Testis (tissue), 3 donors: ENCODE results near the gene SQSTM1. TPM values are rescaled to one million over a fixed set of nuclear protein-coding genes. Genes with fewer than 3 reads are reported as not detected.
A peak's percentile ranks its signal among the peaks of the same experiment; 100 is the strongest.

ENCODE experiments used
- DNase-seq: peaks from one replicate; pipeline ENCODE4 v3.0.0-alpha.2; 2019
- H3K27ac ChIP-seq, 2 donors: fragments of 200-600 bp; sonication (generic); one replicate each; pipeline ENCODE4 v1.5.1; 2019
- H3K27me3 ChIP-seq: fragments of 200-600 bp; sonication (generic); one replicate; pipeline ENCODE4 v1.5.1; 2019
- H3K36me3 ChIP-seq: fragments of 200-600 bp; sonication (generic); one replicate; pipeline ENCODE4 v1.5.1; 2017; ENCODE audit warnings: low read depth; ENCODE audit errors: missing control alignments
- H3K4me1 ChIP-seq: fragments of 200-600 bp; sonication (generic); one replicate; pipeline ENCODE4 v1.5.1; 2019
- H3K4me3 ChIP-seq, 2 donors: fragments of 200-600 bp; sonication (generic); one replicate each; pipeline ENCODE4 v1.5.1; 2017 to 2019
- H3K9me3 ChIP-seq: fragments of 200-600 bp; sonication (generic); one replicate; pipeline ENCODE4 v1.5.1; 2017
- CTCF ChIP-seq, 3 experiments: fragments of 450-650 bp in 2 of 3; fragments of 200-600 bp in 1 of 3; sonication (generic) in 1 of 3; IDR thresholded peaks; one replicate each; pipeline ENCODE4 v1.5.1; 2016 to 2019; ENCODE audit warnings: antibody characterized with exemption in 3 of 3, mild to moderate bottlenecking in 2 of 3, moderate library complexity in 1 of 3
- POLR2A ChIP-seq: fragments of 450-650 bp; IDR thresholded peaks from one replicate; pipeline ENCODE4 v1.6.1; 2017; ENCODE audit warnings: antibody characterized with exemption, mild to moderate bottlenecking, moderate library complexity
- WGBS, 2 donors: methylation state at CpG; one replicate each; pipeline ENCODE4 v1.1.5; 2018; 5-methylcytosine and 5-hydroxymethylcytosine counted together
- intact Hi-C: fragments of 100-400 bp; cut with DNase I; formaldehyde crosslinking; loops from one replicate; pipeline ENCODE4 v1.15.1; 2023; ENCODE audit warnings: low total_unique reads
- polyA plus RNA-seq: library from polyadenylated mRNA; stranded (reverse); fragments of 350-450 nt; fragmentation: Illumina TruSeq; extraction: RNeasy Lipid Tissue Mini Kit (QIAGEN cat#74804); gene quantifications from one replicate; pipeline ENCODE4 v1.2.3, GENCODE V29; 2014; ENCODE audit warnings: low read depth, low replicate concordance; ENCODE audit not compliant: insufficient read depth
- total RNA-seq, 2 donors: library from RNA; depleted of rRNA; stranded (reverse); fragments of >200 nt; gene quantifications; one replicate each; pipeline ENCODE4 v1.2.3, GENCODE V29; 2016

Gene SQSTM1
- total and polyA plus RNA-seq, 3 donors from 2014 or later = 165 to 255 (median 192) TPM

- TF ChIP-seq POLR2A (peak; percentile 10), CTCF (IDR thresholded peaks at IDR 0.05) (no peak)
- intact Hi-C loops = no loop called here
Observed at GRCh38 chr5:179858586-179859427, 38.1 kb downstream of the SQSTM1 start, which contains the start of gene MRNIP. Gene MRNIP, minus strand, starts transcription at chr5:179858817. Its CDS starts 21 bp downstream, at chr5:179858796.

GRCh38 chr5:179860301-179860700 lies 39.6 kb downstream of the SQSTM1 start:
- intact Hi-C loops = no loop called here
- H3K27me3 ChIP-seq = no peaks in the 10 kb centered on the region
- 49 to 68% methylated on average over 11 of the region's 11 CpGs for WGBS, 2 donors
- H3K36me3 ChIP-seq = no peaks in the 10 kb centered on the region
- H3K27ac ChIP-seq = no peak overlapping the region
- TF ChIP-seq CTCF (IDR thresholded peaks at IDR 0.05) (no peak), POLR2A (no peak)
- peaks cover 6% of the 10 kb centered on the region for H3K4me1 ChIP-seq
- H3K4me3 ChIP-seq = no peak overlapping the region
- no peaks in the 10 kb centered on the region for H3K9me3 ChIP-seq
- no peak for DNase-seq

More at GRCh38 chr5:179858586-179859427, 38.1 kb downstream of the SQSTM1 start, which contains the start of gene MRNIP:
- peak; percentile 99 for DNase-seq
- Histone ChIP-seq H3K9me3 (no peaks in the 10 kb centered on the region), H3K4me1 (peaks cover 6% of the 10 kb centered on the region), H3K27me3 (no peaks in the 10 kb centered on the region), H3K36me3 (no peaks in the 10 kb centered on the region), H3K4me3 (peak within 1 kb of the TSS; percentile 75 to 81), H3K27ac (peak within 1 kb of the TSS; percentile 89 to 95)
- 0% methylated on average over 18 to 89 of the region's 90 CpGs for whole genome bisulfite sequencing, 2 donors

- Histone ChIP-seq H3K4me1 (peaks cover 6% of the 10 kb centered on the region), H3K4me3 (no peak overlapping the region), H3K36me3 (no peaks in the 10 kb centered on the region), H3K27ac (no peak overlapping the region), H3K27me3 (no peaks in the 10 kb centered on the region), H3K9me3 (no peaks in the 10 kb centered on the region)
- intact Hi-C loops = no loop called here
- 100% methylated on average over 2 of the region's 2 CpGs for WGBS, 2 donors
- TF ChIP-seq CTCF (IDR thresholded peaks at IDR 0.05) = no peak
- TF ChIP-seq POLR2A = no peak
- DNase-seq = no peak
Observed at GRCh38 chr5:179862296-179862695, 41.6 kb downstream of the SQSTM1 start.

GRCh38 chr5:179862891-179863290 lies 42.2 kb downstream of the SQSTM1 start:
- H3K9me3 ChIP-seq = no peaks in the 10 kb centered on the region
- no peaks in the 10 kb centered on the region for H3K27me3 ChIP-seq
- no peak for TF ChIP-seq CTCF (IDR thresholded peaks at IDR 0.05)
- TF ChIP-seq POLR2A = no peak
- H3K4me3 ChIP-seq = no peak overlapping the region
- DNase-seq = no peak
- H3K4me1 ChIP-seq = peaks cover 6% of the 10 kb centered on the region
- no peaks in the 10 kb centered on the region for H3K36me3 ChIP-seq
- 94 to 96% methylated on average over 9 of the region's 9 CpGs for WGBS, 2 donors
- intact Hi-C loops = no loop called here
- no peak overlapping the region for H3K27ac ChIP-seq
